Mononuclear cell (primary cell): ENCODE data around the gene ABHD18. TPM values are rescaled to one million over a fixed set of nuclear protein-coding genes. Genes with fewer than 3 reads are reported as not detected.
"Not testable (repeated sequence)": the region's sequence is repeated elsewhere in the genome, so short reads cannot be mapped to it uniquely, and the experiment has no call there.

Source experiments
- H3K27me3 ChIP-seq: 2 replicates; pipeline ENCODE4 v1.6.0; 2011; ENCODE audit warnings: low read length, control low read depth; ENCODE audit not compliant: insufficient read depth
- H3K4me1 ChIP-seq: 2 replicates; pipeline ENCODE4 v1.5.1; 2011; ENCODE audit warnings: mild to moderate bottlenecking, low read length, control low read depth; ENCODE audit not compliant: insufficient read depth
- H3K4me3 ChIP-seq: 2 replicates; pipeline ENCODE4 v1.5.1; 2011; ENCODE audit warnings: mild to moderate bottlenecking, low read length, moderate library complexity
- H3K9me3 ChIP-seq: 2 replicates; pipeline ENCODE4 v1.5.1; 2011; ENCODE audit warnings: low read depth, mild to moderate bottlenecking, control low read depth, low read length
- total RNA-seq: library from RNA; depleted of rRNA; stranded (reverse); fragments of >200 nt; gene quantifications from one replicate; pipeline ENCODE4 v1.2.3, GENCODE V29; 2012

The ABHD18 gene
- total RNA-seq, 1 donor = 15.8 TPM

DNA sequence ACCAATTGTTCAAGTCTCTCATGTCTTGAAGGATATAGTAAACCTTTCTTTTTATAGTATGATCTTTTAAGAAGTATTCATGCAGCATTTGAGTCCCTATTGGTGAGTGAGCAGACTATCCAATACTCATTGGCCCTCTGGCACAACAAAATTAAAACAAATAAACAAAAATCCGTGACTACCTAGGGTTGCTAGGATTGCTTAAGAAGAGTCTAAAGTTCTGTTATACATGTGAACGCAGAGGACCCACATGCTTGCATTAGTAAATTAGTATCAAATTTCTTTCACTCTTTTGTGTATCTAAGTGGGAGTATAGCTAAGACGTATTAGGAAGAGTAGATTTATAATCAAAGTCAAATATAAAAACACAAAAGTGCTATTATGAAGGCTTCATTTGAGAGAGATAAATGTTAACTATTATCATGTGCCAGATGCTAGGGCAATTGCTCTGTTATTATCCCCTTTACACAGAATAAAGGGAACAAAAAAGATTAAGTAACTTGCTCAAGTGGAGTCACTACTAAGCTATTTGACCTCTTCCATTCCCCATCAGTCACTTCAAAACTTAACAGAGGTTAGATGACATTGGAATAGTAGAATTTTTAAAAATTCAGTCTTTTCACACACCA, 66.7 kb downstream of the ABHD18 start:
- Histone ChIP-seq H3K4me1 (no peaks in the 10 kb centered on the region), H3K9me3 (no peaks in the 10 kb centered on the region), H3K4me3 (no peak overlapping the region), H3K27me3 (no peaks in the 10 kb centered on the region)

DNA sequence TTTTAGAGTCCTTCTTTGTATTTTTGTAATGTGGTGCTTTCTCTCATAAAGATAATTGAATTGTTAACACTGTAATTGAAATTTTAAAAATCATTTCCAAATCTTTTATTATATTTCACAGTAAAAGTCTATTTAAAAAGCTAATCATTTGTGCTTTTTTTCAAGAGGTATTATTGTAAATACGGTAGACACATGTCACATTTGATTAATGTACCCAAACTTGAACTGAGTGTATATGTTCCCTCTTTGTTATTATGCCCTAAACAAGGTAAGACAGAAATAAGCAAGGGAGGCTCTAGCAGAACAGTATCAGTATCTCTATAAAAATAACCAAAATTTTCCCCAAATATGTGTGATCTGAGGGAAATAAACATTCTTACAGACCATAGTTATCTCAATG, 74.4 kb downstream of the ABHD18 start:
- Histone ChIP-seq H3K9me3 (no peaks in the 10 kb centered on the region), H3K4me3 (no peak overlapping the region), H3K4me1 (no peaks in the 10 kb centered on the region), H3K27me3 (no peaks in the 10 kb centered on the region)

DNA sequence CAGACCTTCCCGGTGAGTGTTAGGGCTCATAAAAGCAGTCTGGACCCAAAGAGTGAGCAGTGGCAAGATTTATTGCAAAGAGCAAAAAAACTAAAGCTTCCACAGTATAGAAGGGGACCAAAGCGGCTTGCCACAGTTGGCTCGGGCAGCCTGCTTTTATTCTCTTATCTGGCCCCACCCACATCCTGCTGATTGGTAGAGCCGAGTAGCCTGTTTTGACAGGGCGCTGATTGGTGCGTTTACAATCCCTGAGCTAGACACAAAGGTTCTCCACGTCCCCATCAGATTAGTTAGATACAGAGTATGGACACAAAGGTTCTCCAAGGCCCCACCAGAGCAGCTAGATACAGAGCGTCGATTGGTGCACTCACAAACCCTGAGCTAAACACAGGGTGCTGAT, 81.8 kb downstream of the ABHD18 start:
- H3K9me3 ChIP-seq, H3K4me1 ChIP-seq, H3K4me3 ChIP-seq, H3K27me3 ChIP-seq: not testable (repeated sequence)

DNA sequence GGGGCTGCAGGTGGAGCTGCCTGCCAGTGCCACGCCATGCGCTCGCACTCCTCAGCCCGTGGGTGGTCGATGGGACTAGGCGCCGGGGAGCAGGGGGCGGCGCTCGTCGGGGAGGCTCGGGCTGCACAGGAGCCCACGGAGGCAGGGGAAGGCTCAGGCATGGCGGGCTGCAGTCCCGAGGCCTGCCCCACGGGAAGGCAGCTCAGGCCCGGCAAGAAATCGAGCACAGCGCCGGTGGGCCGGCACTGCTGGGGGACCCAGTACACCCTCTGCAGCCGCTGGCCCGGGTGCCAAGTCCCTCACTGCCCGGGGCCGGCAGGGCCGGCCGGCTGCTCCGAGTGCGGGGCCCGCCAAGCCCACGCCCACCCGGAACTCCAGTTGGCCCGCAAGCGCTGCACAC, 82.3 kb downstream of the ABHD18 start:
- H3K4me3 ChIP-seq, H3K4me1 ChIP-seq, H3K27me3 ChIP-seq, H3K9me3 ChIP-seq: not testable (repeated sequence)

DNA sequence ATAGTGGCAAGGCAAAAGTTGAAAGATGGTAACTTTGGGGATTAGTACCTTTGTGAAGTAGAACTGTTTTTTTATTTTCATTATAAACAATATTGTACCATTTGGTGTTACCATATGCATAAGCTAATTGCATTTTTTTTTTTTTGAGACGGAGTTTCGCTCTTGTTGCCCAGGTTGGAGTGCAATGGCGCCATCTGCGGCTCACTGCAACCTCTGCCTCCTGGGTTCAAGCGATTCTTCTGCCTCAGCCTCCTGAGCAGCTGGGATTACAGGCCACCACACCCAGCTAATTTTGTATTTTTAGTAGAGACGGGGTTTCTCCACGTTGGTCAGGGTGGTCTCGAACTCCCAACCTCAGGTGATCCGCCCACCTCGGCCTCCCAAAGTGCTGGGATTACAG, 86.0 kb downstream of the ABHD18 start:
- H3K4me3 ChIP-seq, H3K27me3 ChIP-seq, H3K4me1 ChIP-seq, H3K9me3 ChIP-seq: not testable (repeated sequence)

DNA sequence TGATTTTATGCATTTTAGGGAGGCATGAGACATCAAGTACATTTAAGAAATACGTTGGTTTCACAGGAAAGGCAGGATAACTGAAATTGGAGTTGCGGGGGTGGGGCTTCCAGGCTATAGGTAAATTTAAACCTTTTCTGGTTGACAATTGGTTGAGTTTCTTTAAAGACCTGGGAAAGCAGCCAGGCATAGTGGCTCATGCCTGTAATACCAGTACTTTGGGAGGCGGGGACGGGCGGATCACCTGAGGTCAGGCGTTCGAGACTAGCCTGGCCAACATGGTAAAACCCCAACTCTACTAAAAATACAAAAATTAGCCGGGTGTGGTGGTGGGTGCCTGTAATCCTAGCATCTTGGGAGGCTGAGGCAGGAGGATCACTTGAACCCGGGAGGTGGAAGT, 89.7 kb downstream of the ABHD18 start:
- H3K9me3 ChIP-seq, H3K4me1 ChIP-seq, H3K4me3 ChIP-seq, H3K27me3 ChIP-seq: not testable (repeated sequence)

DNA sequence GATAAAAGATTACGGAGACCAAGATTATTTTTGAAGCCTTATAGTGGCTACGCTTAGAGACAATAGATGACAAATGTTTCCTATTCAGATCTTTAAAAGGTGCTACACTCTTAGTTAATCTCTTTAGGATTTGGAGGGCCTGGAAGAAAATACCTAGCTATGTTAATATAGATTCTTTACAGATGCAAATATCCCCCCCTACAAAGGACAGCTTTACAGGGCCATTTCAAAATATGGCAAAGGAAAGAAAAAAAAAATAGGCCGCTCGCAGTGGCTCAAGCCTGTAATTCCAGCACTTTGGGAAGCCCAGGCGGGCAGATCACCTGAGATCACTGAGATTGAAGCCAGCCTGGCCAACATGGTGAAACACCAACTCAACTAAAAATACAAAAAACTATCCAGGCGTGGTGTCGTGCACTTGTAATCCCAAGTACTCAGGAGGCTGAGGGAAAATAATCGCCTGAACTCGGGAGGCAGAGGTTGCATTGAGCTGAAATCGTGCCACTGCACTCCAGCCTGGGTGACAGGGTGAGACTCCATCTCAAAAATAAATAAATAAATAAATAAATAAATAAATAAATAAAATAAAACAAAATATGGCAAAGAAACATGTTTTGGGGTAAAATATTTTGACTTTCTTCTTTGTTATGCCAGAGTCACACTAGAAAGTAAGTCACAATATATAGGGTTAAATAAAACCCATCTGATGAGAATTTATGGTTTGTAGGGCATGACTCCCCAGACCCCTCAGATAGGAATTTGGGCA, 90.4 kb downstream of the ABHD18 start:
- not testable (repeated sequence) for H3K4me1 ChIP-seq, H3K9me3 ChIP-seq, H3K4me3 ChIP-seq, H3K27me3 ChIP-seq

GRCh38 chr4:128056396-128056795, 91.2 kb downstream of the ABHD18 start:
- Histone ChIP-seq H3K9me3 (no peaks in the 10 kb centered on the region), H3K4me1 (peaks cover 7% of the 10 kb centered on the region), H3K27me3 (no peaks in the 10 kb centered on the region), H3K4me3 (no peak overlapping the region)

- no peaks in the 10 kb centered on the region for H3K27me3 ChIP-seq
- peak overlapping the region; percentile 63 for H3K4me3 ChIP-seq
- peaks cover 19% of the 10 kb centered on the region for H3K4me1 ChIP-seq
- no peaks in the 10 kb centered on the region for H3K9me3 ChIP-seq
Observed at GRCh38 chr4:128060121-128060698, 95.0 kb downstream of the ABHD18 start.

GRCh38 chr4:128060699-128061565, 95.7 kb downstream of the ABHD18 start, which contains the start of gene LARP1B:
Gene LARP1B (plus strand): TSS chr4:128061312. CDS start chr4:128074952, 13,640 bp downstream.
- peak within 1 kb of the TSS; percentile 63 for H3K4me3 ChIP-seq

DNA sequence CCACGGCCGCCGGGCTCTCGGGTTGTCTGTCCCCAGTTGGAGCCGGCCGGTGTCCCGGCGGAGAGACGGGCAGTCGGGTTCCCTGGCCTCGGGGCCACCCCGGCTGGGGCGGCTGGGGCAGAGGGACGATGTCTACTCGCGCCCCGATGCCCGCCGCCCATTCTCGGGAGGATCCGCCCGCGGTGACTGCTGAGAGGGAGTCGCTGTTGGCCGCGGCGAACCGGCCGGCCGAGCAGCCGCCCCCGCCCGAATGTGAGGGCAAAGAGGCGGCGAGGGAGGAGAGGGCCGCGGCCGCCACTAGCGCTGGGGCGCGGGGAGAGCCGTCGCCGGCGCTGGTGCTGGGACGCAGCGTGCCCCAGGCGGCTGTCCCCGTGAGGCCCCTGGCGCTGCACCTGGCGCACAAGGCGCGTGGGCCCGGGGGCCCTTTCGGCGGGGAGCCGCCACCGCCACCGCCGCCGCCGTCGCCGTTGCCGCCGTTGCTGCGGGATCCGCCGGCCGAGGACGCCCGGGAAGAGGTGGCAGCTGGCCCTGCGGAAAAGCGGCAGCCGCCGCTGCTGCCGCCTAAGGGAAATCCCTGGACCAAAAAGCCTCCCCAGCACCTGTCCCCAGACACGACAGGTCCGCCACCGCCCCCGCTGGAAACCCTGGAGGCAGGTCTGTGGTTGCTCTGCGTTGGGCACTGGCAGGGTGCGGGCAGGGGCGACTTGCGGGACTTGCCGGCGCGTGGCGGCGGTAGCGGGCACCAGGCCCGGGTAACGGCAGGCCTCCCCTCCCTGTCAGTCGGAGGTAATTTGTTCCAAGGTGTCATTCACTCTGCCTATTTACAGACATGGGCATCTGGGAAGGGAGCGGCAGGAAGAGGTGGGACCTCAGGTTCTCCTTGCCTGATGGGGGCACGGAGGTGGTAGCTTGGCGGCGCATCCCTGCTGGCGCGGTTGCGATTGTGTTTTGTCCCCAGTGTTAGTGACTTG, 96.6 kb downstream of the ABHD18 start:
- H3K4me3 ChIP-seq = peak overlapping the region; percentile 63

More at GRCh38 chr4:128060699-128061565, 95.7 kb downstream of the ABHD18 start, which contains the start of gene LARP1B:
- no peaks in the 10 kb centered on the region for H3K9me3 ChIP-seq
- peaks cover 19% of the 10 kb centered on the region for H3K4me1 ChIP-seq
- no peaks in the 10 kb centered on the region for H3K27me3 ChIP-seq

GRCh38 chr4:128066453-128066820, 101.2 kb downstream of the ABHD18 start:
- not testable (repeated sequence) for H3K9me3 ChIP-seq, H3K27me3 ChIP-seq, H3K4me3 ChIP-seq
- peaks cover 12% of the 10 kb centered on the region for H3K4me1 ChIP-seq

More for the DNA sequence above, 96.6 kb downstream of the ABHD18 start:
- no peaks in the 10 kb centered on the region for H3K9me3 ChIP-seq
- H3K27me3 ChIP-seq = no peaks in the 10 kb centered on the region
- peaks cover 19% of the 10 kb centered on the region for H3K4me1 ChIP-seq

- Histone ChIP-seq H3K4me3 (no peak overlapping the region), H3K9me3 (no peaks in the 10 kb centered on the region), H3K4me1 (no peaks in the 10 kb centered on the region), H3K27me3 (no peaks in the 10 kb centered on the region)
Observed at GRCh38 chr4:128068918-128069317, 103.7 kb downstream of the ABHD18 start.

GRCh38 chr4:128076464-128076863, 111.3 kb downstream of the ABHD18 start:
- no peaks in the 10 kb centered on the region for H3K27me3 ChIP-seq
- no peaks in the 10 kb centered on the region for H3K9me3 ChIP-seq
- no peak overlapping the region for H3K4me3 ChIP-seq
- H3K4me1 ChIP-seq = no peaks in the 10 kb centered on the region
